ENCODE data around the gene LIPH.
A peak's percentile ranks its signal among the peaks of the same experiment; 100 is the strongest.

Gene LIPH

GRCh38 chr3:185549651-185550111, 2.7 kb downstream of the LIPH start:
- H2AK5ac ChIP-seq (ENCODE audit: low read length), result no peak overlapping the region

DNA sequence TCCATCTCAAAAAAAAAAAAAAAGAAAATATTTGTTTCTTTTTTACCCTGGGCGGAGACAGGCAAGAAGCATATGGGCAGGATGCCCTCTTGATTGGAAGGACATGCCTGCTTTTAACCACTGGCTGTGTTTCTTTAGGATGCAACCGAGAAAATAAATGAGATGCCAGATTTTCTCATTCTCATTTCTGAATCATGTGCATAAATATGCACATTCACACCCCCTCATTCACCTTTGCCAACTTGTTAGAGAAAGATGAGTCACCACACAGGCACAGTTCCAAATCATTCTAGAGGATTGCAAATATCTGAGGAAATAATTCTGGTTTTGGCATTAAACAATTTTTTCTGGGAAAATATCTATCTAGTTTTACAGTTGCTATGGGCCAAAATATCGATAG, 3.3 kb downstream of the LIPH start:
- H2BK12ac ChIP-seq (ENCODE audit: low read length), result no peak overlapping the region
- H3K4me2 ChIP-seq (ENCODE audit: low read length), result no peak overlapping the region
- no CpG with 5 or more reads among the region's 3 CpGs for WGBS (ENCODE audit: extremely low coverage, insufficient coverage, insufficient read length)
- H3K18ac ChIP-seq (ENCODE audit: low read length), result no peak overlapping the region
- H2BK5ac ChIP-seq (ENCODE audit: low read depth, low read length, poor library complexity), result no peak overlapping the region
- no peak overlapping the region for H3K9ac ChIP-seq (ENCODE audit: low read length)
- H3K36me3 ChIP-seq (ENCODE audit: control insufficient read depth in 1 of 2, insufficient read depth in 2 of 2, low read length in 2 of 2), result no peaks in the 10 kb centered on the region
- no peak overlapping the region for H4K8ac ChIP-seq (ENCODE audit: low read depth, low read length)
- H2BK120ac ChIP-seq (ENCODE audit: insufficient read depth, low read length, poor library complexity), result no peak overlapping the region
- no peak overlapping the region for H3K4ac ChIP-seq (ENCODE audit: low read depth, low read length)
- no peaks in the 10 kb centered on the region for H3K79me1 ChIP-seq (ENCODE audit: low read length)
- peak in 1 of 2 donors; percentile 61 for DNase-seq
- no peak overlapping the region for H2AK5ac ChIP-seq (ENCODE audit: low read length)
- no peak overlapping the region for H4K12ac ChIP-seq (ENCODE audit: low read depth, low read length)
- no peak overlapping the region for H3K27ac ChIP-seq (ENCODE audit: low read depth, low read length)
- H3K4me3 ChIP-seq (ENCODE audit: low read depth, low read length), result no peak overlapping the region
- peaks cover 0 to 2% of the 10 kb centered on the region in 2 experiments for H3K4me1 ChIP-seq (ENCODE audit: control insufficient read depth in 1 of 2, insufficient read depth in 2 of 2, low read length in 2 of 2)
- no peak overlapping the region for H2AFZ ChIP-seq (ENCODE audit: insufficient read depth, low read length, poor library complexity)
- H3K14ac ChIP-seq (ENCODE audit: low read length), result no peak overlapping the region
- H3K9me3 ChIP-seq (ENCODE audit: insufficient read depth, low read depth, low read length), result no peaks in the 10 kb centered on the region
- no peak overlapping the region for H3K23ac ChIP-seq (ENCODE audit: low read length)
- no peak overlapping the region for H4K91ac ChIP-seq (ENCODE audit: low read depth, low read length)
- no peaks in the 10 kb centered on the region for H3K27me3 ChIP-seq (ENCODE audit: insufficient read depth, low read length)
- no peaks in the 10 kb centered on the region for H3K79me2 ChIP-seq (ENCODE audit: control insufficient read depth, insufficient read depth, low read length, poor library complexity)

More at GRCh38 chr3:185549651-185550111, 2.7 kb downstream of the LIPH start:
- Histone ChIP-seq H2BK5ac (ENCODE audit: low read depth, low read length, poor library complexity) (no peak overlapping the region), H3K4me3 (ENCODE audit: low read depth, low read length) (no peak overlapping the region), H2AFZ (ENCODE audit: insufficient read depth, low read length, poor library complexity) (no peak overlapping the region), H3K14ac (ENCODE audit: low read length) (no peak overlapping the region), H3K79me2 (ENCODE audit: control insufficient read depth, insufficient read depth, low read length, poor library complexity) (no peaks in the 10 kb centered on the region), H4K12ac (ENCODE audit: low read depth, low read length) (no peak overlapping the region), H3K9ac (ENCODE audit: low read length) (no peak overlapping the region), H3K36me3 (ENCODE audit: control insufficient read depth in 1 of 2, insufficient read depth in 2 of 2, low read length in 2 of 2) (no peaks in the 10 kb centered on the region), H3K23ac (ENCODE audit: low read length) (no peak overlapping the region), H4K91ac (ENCODE audit: low read depth, low read length) (no peak overlapping the region), H3K27ac (ENCODE audit: low read depth, low read length) (no peak overlapping the region), H2BK120ac (ENCODE audit: insufficient read depth, low read length, poor library complexity) (no peak overlapping the region), H3K27me3 (ENCODE audit: insufficient read depth, low read length) (no peaks in the 10 kb centered on the region), H3K79me1 (ENCODE audit: low read length) (no peaks in the 10 kb centered on the region), H3K4me2 (ENCODE audit: low read length) (no peak overlapping the region), H2BK12ac (ENCODE audit: low read length) (no peak overlapping the region), H3K18ac (ENCODE audit: low read length) (no peak overlapping the region), H3K9me3 (ENCODE audit: insufficient read depth, low read depth, low read length) (no peaks in the 10 kb centered on the region), H3K4me1 (ENCODE audit: control insufficient read depth in 1 of 2, insufficient read depth in 2 of 2, low read length in 2 of 2) (peaks cover 0 to 2% of the 10 kb centered on the region in 2 experiments), H4K8ac (ENCODE audit: low read depth, low read length) (no peak overlapping the region), H3K4ac (ENCODE audit: low read depth, low read length) (no peak overlapping the region)
- peak in 1 of 2 donors; percentile 28 for DNase-seq
- WGBS (ENCODE audit: extremely low coverage, insufficient coverage, insufficient read length), result no CpG with 5 or more reads among the region's 3 CpGs

GRCh38 chr3:185540695-185541094, 11.7 kb downstream of the LIPH start:
- Histone ChIP-seq H3K14ac (ENCODE audit: low read length) (no peak overlapping the region), H3K4me2 (ENCODE audit: low read length) (no peak overlapping the region), H4K8ac (ENCODE audit: low read depth, low read length) (no peak overlapping the region), H3K79me1 (ENCODE audit: low read length) (no peaks in the 10 kb centered on the region), H2BK5ac (ENCODE audit: low read depth, low read length, poor library complexity) (no peak overlapping the region), H2AK5ac (ENCODE audit: low read length) (no peak overlapping the region), H3K9me3 (ENCODE audit: insufficient read depth, low read depth, low read length) (no peaks in the 10 kb centered on the region), H3K23ac (ENCODE audit: low read length) (no peak overlapping the region), H3K4me1 (ENCODE audit: control insufficient read depth in 1 of 2, insufficient read depth in 2 of 2, low read length in 2 of 2) (peaks cover 2% of the 10 kb centered on the region in 2 experiments), H3K36me3 (ENCODE audit: control insufficient read depth in 1 of 2, insufficient read depth in 2 of 2, low read length in 2 of 2) (no peaks in the 10 kb centered on the region), H2AFZ (ENCODE audit: insufficient read depth, low read length, poor library complexity) (no peak overlapping the region), H4K12ac (ENCODE audit: low read depth, low read length) (no peak overlapping the region), H2BK12ac (ENCODE audit: low read length) (no peak overlapping the region), H3K4me3 (ENCODE audit: low read depth, low read length) (no peak overlapping the region), H3K4ac (ENCODE audit: low read depth, low read length) (no peak overlapping the region), H3K27me3 (ENCODE audit: insufficient read depth, low read length) (no peaks in the 10 kb centered on the region), H3K27ac (ENCODE audit: low read depth, low read length) (no peak overlapping the region), H3K79me2 (ENCODE audit: control insufficient read depth, insufficient read depth, low read length, poor library complexity) (peaks cover 2% of the 10 kb centered on the region), H2BK120ac (ENCODE audit: insufficient read depth, low read length, poor library complexity) (no peak overlapping the region), H4K91ac (ENCODE audit: low read depth, low read length) (no peak overlapping the region), H3K18ac (ENCODE audit: low read length) (no peak overlapping the region), H3K9ac (ENCODE audit: low read length) (no peak overlapping the region)
- DNase-seq, result no peak
- no CpG with 5 or more reads among the region's 7 CpGs for WGBS (ENCODE audit: extremely low coverage, insufficient coverage, insufficient read length)

DNA sequence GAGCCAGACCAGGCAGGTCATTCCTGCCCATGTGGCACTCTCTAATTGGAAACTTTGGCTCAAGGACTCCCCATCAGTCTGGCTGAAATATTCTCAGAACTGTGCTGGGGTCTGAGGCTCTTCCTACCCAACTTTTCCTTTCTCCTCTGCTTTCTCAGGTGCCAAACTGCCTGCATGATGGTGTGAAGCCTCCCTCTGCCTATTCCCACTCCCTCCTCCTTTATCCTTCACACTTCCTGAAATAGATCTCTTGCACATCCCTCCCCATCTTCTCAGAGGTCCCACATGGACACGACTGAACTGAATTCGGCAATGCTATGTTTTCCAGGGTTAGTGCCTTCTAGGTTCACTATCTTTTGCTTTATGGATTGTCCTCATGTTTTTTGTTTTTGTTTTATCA, 12.5 kb downstream of the LIPH start:
- no peak overlapping the region for H3K4me2 ChIP-seq (ENCODE audit: low read length)
- no peaks in the 10 kb centered on the region for H3K79me1 ChIP-seq (ENCODE audit: low read length)
- peak overlapping the region; percentile 22 for H3K9ac ChIP-seq (ENCODE audit: low read length)
- H2BK120ac ChIP-seq (ENCODE audit: insufficient read depth, low read length, poor library complexity), result no peak overlapping the region
- no peak overlapping the region for H2AFZ ChIP-seq (ENCODE audit: insufficient read depth, low read length, poor library complexity)
- H3K27me3 ChIP-seq (ENCODE audit: insufficient read depth, low read length), result no peaks in the 10 kb centered on the region
- no peak overlapping the region for H3K4me3 ChIP-seq (ENCODE audit: low read depth, low read length)
- H3K18ac ChIP-seq (ENCODE audit: low read length), result no peak overlapping the region
- DNase-seq, result no peak
- no peak overlapping the region for H2AK5ac ChIP-seq (ENCODE audit: low read length)
- no peak overlapping the region for H3K27ac ChIP-seq (ENCODE audit: low read depth, low read length)
- H4K8ac ChIP-seq (ENCODE audit: low read depth, low read length), result no peak overlapping the region
- H3K9me3 ChIP-seq (ENCODE audit: insufficient read depth, low read depth, low read length), result no peaks in the 10 kb centered on the region
- H3K14ac ChIP-seq (ENCODE audit: low read length), result no peak overlapping the region
- no peak overlapping the region for H2BK12ac ChIP-seq (ENCODE audit: low read length)
- no peaks in the 10 kb centered on the region for H3K36me3 ChIP-seq (ENCODE audit: control insufficient read depth in 1 of 2, insufficient read depth in 2 of 2, low read length in 2 of 2)
- no peak overlapping the region for H3K4ac ChIP-seq (ENCODE audit: low read depth, low read length)
- H3K79me2 ChIP-seq (ENCODE audit: control insufficient read depth, insufficient read depth, low read length, poor library complexity), result peaks cover 2% of the 10 kb centered on the region
- no peak overlapping the region for H2BK5ac ChIP-seq (ENCODE audit: low read depth, low read length, poor library complexity)
- no peak overlapping the region for H3K23ac ChIP-seq (ENCODE audit: low read length)
- peaks cover 0 to 2% of the 10 kb centered on the region in 2 experiments for H3K4me1 ChIP-seq (ENCODE audit: control insufficient read depth in 1 of 2, insufficient read depth in 2 of 2, low read length in 2 of 2)
- H4K91ac ChIP-seq (ENCODE audit: low read depth, low read length), result no peak overlapping the region
- no CpG with 5 or more reads among the region's 2 CpGs for WGBS (ENCODE audit: extremely low coverage, insufficient coverage, insufficient read length)
- H4K12ac ChIP-seq (ENCODE audit: low read depth, low read length), result no peak overlapping the region

Measured in trophoblast cell (in vitro differentiated cells and primary cell).